Fibroblast of lung (primary cell): ENCODE data around the gene TSHZ2.

Source experiments
- EZH2 ChIP-seq: IDR thresholded peaks from 2 replicates; pipeline ENCODE4 v1.5.1; 2012; ENCODE audit warnings: low read length, control low read depth, mild to moderate bottlenecking; ENCODE audit errors: missing control alignments
- TF ChIP-seq, protein P1 (sequence below), 2 donors: IDR thresholded peaks in 1 of 2; conservative IDR thresholded peaks in 1 of 2; 1 replicate in 1 of 2; 2 replicates in 1 of 2; pipeline ENCODE4 v1.5.1; 2011 to 2012; ENCODE audit warnings: low read length in 2 of 2, control low read depth in 1 of 2, inconsistent platforms in 1 of 2, low read depth in 1 of 2, mild to moderate bottlenecking in 1 of 2

DNA sequence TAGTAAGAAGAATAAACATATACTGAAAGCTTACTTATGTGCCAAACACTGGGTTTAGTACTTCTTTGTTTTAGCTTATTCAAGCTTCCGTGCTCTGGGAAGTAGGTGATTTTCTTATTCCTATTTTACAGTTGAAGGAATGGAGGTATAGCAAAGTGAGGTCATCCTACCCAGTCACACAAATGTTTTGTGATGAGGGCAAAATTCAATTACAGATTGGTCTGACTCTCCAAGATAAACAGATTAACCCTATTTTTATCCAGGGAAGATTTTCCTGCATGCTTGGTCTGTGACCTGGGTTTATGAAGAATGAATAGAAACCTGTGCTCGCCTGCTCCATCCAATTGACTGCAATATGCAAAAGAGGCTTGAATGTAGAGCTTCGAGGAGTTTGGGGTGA, 311.4 kb downstream of the TSHZ2 start:
- TF ChIP-seq, protein P1, sequence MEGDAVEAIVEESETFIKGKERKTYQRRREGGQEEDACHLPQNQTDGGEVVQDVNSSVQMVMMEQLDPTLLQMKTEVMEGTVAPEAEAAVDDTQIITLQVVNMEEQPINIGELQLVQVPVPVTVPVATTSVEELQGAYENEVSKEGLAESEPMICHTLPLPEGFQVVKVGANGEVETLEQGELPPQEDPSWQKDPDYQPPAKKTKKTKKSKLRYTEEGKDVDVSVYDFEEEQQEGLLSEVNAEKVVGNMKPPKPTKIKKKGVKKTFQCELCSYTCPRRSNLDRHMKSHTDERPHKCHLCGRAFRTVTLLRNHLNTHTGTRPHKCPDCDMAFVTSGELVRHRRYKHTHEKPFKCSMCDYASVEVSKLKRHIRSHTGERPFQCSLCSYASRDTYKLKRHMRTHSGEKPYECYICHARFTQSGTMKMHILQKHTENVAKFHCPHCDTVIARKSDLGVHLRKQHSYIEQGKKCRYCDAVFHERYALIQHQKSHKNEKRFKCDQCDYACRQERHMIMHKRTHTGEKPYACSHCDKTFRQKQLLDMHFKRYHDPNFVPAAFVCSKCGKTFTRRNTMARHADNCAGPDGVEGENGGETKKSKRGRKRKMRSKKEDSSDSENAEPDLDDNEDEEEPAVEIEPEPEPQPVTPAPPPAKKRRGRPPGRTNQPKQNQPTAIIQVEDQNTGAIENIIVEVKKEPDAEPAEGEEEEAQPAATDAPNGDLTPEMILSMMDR (conservative IDR thresholded peaks at IDR 0.05 in 1 of 2, IDR thresholded peaks at IDR 0.05 in 1 of 2; ENCODE audit: low read depth in 1 of 2, low read length in 2 of 2): no peak
- TF ChIP-seq EZH2: no peak
